HG02759 (cell line): Measurements from ENCODE around the gene FBLN7.

Source experiments
- ATAC-seq: cut with Tn5 transposase; IDR thresholded peaks from one replicate; pipeline ENCODE4 v1.9.1; 2021; ENCODE audit warnings: mild to moderate bottlenecking, moderate library complexity; ENCODE audit not compliant: unreplicated experiment

The FBLN7 gene

GRCh38 chr2:112220186-112220585 lies 82.0 kb downstream of the FBLN7 start:
- ATAC-seq = no peak

DNA sequence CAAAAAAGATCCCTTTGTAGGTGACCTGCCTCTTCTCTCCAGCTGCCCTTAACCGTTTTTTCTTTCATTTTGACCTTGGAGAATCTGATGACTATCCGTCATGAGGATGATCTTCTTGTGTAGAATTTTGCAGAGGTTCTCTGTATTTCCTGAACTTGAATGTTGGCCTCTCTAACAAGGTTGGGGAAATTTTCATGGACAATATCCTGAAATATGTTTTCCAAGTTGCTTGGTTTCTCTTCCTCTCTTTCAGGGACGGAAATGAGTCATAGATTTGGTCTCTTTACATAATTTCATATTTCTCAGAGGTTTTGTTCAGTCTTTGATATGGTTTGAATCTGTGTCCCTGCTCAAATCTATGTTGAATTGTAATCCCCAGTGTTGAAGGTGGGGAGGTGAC lies 82.6 kb downstream of the FBLN7 start:
- ATAC-seq = no peak

DNA sequence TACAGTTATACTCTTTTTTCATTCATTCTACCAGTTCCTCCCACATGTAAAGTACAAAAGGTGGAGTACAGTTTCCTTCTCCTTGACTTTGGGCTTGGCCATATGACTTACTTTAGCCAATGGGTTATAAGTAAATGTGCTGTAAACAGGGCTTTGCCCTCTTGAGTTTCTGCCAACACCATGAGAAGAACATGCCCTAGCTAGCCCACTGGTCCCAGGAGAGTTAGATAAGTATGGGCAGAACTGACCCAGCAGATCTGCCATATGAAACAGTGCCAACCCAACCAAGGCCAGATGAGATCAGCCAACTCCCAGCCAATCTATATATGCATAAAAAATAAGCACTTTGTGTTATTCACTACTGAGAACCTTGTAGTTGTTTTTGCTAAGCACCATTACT lies 91.2 kb downstream of the FBLN7 start:
- no peak for ATAC-seq

DNA sequence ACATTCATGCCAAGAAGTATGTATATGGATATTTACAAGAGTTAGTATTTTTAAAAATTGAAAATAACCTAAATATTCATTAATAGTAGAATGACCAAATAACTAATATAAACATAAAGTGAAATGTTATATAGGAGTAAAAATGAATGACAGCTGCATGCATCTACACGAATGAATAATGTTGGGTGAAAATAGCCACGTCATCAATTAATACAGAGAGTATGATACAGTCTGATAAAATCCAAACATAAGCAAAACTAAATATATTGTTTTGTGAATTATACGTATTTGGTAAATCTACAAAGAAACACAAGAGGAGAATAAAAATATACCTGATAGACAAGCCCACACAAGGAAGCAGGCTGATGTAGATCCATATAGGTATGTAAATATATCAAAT lies 92.2 kb downstream of the FBLN7 start:
- ATAC-seq = no peak
